GM20000 (cell line): ENCODE measurements around the gene SCAPER.
"Not testable (repeated sequence)": the region's sequence is repeated elsewhere in the genome, so short reads cannot be mapped to it uniquely, and the experiment has no call there.

ENCODE experiments used
- DNase-seq: peaks from one replicate; pipeline ENCODE4 v3.0.0; 2012; ENCODE audit warnings: low spot score
- TF ChIP-seq, protein P1 (sequence below): IDR thresholded peaks from 2 replicates; pipeline ENCODE4 v1.5.1; 2012; ENCODE audit warnings: mild to moderate bottlenecking, control low read depth; ENCODE audit errors: extremely low read depth, missing control alignments

The SCAPER gene

DNA sequence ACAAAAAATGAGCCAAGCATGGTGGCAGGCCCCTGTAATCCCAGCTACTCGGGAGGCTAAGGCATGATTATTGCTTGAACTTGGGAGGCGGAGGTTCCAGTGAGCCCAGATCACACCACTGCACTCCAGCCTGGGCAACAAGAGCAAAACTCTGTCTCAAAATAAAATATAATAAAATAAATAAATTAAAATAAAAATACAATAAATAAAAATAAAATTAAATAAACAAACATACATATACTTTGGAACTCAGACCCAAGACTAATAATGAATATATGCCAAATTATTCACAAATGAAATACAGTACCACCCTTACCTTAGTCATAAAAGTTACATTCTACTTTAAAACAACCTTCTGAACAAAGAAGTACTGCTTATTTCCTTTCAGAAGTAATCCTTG is 81.8 kb downstream of the SCAPER start:
- no peak for DNase-seq
- TF ChIP-seq, protein P1, sequence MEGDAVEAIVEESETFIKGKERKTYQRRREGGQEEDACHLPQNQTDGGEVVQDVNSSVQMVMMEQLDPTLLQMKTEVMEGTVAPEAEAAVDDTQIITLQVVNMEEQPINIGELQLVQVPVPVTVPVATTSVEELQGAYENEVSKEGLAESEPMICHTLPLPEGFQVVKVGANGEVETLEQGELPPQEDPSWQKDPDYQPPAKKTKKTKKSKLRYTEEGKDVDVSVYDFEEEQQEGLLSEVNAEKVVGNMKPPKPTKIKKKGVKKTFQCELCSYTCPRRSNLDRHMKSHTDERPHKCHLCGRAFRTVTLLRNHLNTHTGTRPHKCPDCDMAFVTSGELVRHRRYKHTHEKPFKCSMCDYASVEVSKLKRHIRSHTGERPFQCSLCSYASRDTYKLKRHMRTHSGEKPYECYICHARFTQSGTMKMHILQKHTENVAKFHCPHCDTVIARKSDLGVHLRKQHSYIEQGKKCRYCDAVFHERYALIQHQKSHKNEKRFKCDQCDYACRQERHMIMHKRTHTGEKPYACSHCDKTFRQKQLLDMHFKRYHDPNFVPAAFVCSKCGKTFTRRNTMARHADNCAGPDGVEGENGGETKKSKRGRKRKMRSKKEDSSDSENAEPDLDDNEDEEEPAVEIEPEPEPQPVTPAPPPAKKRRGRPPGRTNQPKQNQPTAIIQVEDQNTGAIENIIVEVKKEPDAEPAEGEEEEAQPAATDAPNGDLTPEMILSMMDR, result no peak

DNA sequence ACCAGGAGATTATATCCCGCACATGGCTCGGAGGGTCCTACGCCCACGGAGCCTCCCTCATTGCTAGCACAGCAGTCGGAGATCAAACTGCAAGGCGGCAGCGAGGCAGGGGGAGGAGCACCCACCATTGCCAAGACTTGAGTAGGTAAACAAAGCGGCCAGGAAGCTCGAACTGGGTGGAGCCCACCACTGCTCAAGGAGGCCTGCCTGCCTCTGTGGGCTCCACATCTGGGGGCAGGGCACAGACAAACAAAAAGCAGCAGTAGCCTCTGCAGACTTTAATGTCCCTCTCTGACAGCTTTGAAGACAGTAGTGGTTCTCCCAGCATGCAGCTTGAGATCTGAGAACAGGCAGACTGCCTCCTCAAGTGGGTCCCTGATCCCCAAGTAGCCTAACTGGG is 86.2 kb downstream of the SCAPER start:
- not testable (repeated sequence) for DNase-seq

- TF ChIP-seq, protein P1, result no peak
These were observed 89.7 kb downstream of the SCAPER start for GRCh38 chr15:76815421-76815820.

GRCh38 chr15:76812381-76812780 is 92.8 kb downstream of the SCAPER start:
- TF ChIP-seq, protein P1, result no peak
- no peak for DNase-seq

More at GRCh38 chr15:76815421-76815820, 89.7 kb downstream of the SCAPER start:
- no peak for DNase-seq

DNA sequence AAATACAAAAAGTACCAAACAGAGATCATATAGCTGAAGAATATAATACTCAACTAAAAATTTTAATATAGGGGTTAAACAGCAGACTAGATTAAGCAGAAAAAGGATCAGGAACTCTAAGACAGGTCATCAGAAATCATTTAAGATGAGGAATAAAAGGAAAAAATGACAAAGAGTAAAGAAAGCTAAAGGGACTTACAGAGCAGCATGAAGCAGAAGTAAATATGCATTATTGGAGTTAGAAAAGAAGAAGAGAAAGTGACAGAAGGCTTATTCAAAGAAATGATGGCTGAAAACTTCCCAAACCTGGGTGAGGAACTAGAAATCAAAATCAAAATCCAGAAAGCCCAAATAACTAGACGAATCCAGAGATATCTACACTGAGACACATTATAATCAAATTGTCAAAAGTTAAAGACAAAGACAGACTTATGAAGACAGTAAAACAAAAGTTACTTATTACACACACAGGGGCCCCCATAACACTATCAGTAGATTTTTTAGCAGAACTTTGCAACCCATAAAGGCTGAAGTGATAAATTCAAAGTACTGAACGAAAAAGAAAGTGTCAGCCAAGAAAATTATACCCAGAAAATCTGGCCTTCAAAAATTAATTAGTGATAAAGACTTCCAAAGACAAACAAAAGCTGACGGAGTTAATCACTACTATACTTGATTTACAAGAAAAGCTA is 95.6 kb downstream of the SCAPER start:
- DNase-seq, result no peak
- TF ChIP-seq, protein P1, result no peak

- TF ChIP-seq, protein P1, result no peak
- DNase-seq, result no peak
These were observed 102.0 kb downstream of the SCAPER start for GRCh38 chr15:76803049-76803571.

DNA sequence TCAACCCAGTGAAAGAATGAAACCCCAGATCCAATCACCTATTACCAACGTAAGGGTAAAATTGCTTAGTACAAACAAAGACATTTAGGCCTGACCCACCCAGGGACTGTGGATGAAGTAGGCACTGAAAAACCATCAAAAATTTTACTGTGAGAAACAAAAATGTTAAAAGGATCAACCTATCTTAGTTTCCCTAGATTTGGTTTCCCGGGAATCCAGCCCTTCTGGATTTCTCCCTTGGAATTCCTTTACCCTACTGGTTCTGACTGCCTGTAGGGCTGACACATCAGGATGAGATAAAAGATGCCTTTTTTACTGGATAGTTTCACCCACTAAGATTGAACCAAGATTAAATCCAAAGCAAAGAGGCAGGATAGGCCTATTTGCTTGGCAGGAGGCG is 102.7 kb downstream of the SCAPER start:
- no peak for DNase-seq
- TF ChIP-seq, protein P1, result no peak

GRCh38 chr15:76799760-76800159 is 105.4 kb downstream of the SCAPER start:
- no peak for DNase-seq
- TF ChIP-seq, protein P1, result no peak
